SU-DHL-6 (cell line): Measurements from ENCODE around the gene OR2T2.
"Not testable (repeated sequence)": the region's sequence is repeated elsewhere in the genome, so short reads cannot be mapped to it uniquely, and the experiment has no call there.

Source experiments
- H2AFZ ChIP-seq: fragments of 200-600 bp; sonication (generic); 2 replicates; pipeline ENCODE4 v1.6.1; 2014; ENCODE audit warnings: low read depth, mild to moderate bottlenecking, moderate library complexity, mixed read lengths, antibody characterized with exemption, low read length; ENCODE audit not compliant: severe bottlenecking
- H3F3A ChIP-seq: fragments of 200-600 bp; shearing (Covaris generic); 2 replicates; pipeline ENCODE4 v1.6.0; 2016; ENCODE audit warnings: antibody characterized with exemption, mild to moderate bottlenecking; ENCODE audit not compliant: insufficient read depth
- H3K27ac ChIP-seq: fragments of 200-600 bp; sonication (generic); 2 replicates; pipeline ENCODE4 v1.5.1; 2016; ENCODE audit warnings: low read depth, mild to moderate bottlenecking, low read length, moderate library complexity, mixed read lengths
- H3K27me3 ChIP-seq: fragments of 200-600 bp; sonication (generic), shearing (Covaris generic); 2 replicates; pipeline ENCODE4 v1.6.0; 2014; ENCODE audit warnings: mild to moderate bottlenecking, low read length
- H3K36me3 ChIP-seq: fragments of 200-600 bp; sonication (generic); 2 replicates; pipeline ENCODE4 v1.6.1; 2014; ENCODE audit warnings: mild to moderate bottlenecking, low read length, mixed read lengths
- H3K4me2 ChIP-seq: fragments of 300-600, 200-600 bp; shearing (Covaris generic), sonication (generic); 2 replicates; pipeline ENCODE4 v1.6.0; 2014; ENCODE audit warnings: low read length, low read depth, mild to moderate bottlenecking; ENCODE audit not compliant: poor library complexity, severe bottlenecking
- H3K4me3 ChIP-seq: fragments of 200-600 bp; sonication (generic); 2 replicates; pipeline ENCODE4 v1.5.1; 2014; ENCODE audit warnings: antibody characterized with exemption, low read length, mild to moderate bottlenecking, mixed read lengths; ENCODE audit not compliant: insufficient read depth, poor library complexity, severe bottlenecking
- H3K79me2 ChIP-seq: fragments of 200-600 bp; sonication (generic); 2 replicates; pipeline ENCODE4 v1.6.1; 2014; ENCODE audit warnings: mild to moderate bottlenecking, low read length, moderate library complexity; ENCODE audit not compliant: insufficient read depth
- H3K9ac ChIP-seq: fragments of 200-600 bp; sonication (generic); 2 replicates; pipeline ENCODE4 v1.7.0; 2014; ENCODE audit warnings: mild to moderate bottlenecking, low read length
- H3K9me2 ChIP-seq: fragments of 200-600 bp; sonication (generic); replicated peaks from 2 replicates; pipeline ENCODE4 v1.6.1; 2014; ENCODE audit warnings: low read length; ENCODE audit not compliant: insufficient read depth
- H3K9me3 ChIP-seq: fragments of 200-600 bp; sonication (generic); 2 replicates; pipeline ENCODE4 v1.6.1; 2014; ENCODE audit warnings: low read length, mixed read lengths; ENCODE audit not compliant: insufficient read depth
- H4K20me1 ChIP-seq: fragments of 200-600 bp; sonication (generic); 2 replicates; pipeline ENCODE4 v1.6.1; 2014; ENCODE audit warnings: low read depth, mild to moderate bottlenecking, antibody characterized with exemption, low read length, moderate library complexity, mixed read lengths

OR2T2 gene

DNA sequence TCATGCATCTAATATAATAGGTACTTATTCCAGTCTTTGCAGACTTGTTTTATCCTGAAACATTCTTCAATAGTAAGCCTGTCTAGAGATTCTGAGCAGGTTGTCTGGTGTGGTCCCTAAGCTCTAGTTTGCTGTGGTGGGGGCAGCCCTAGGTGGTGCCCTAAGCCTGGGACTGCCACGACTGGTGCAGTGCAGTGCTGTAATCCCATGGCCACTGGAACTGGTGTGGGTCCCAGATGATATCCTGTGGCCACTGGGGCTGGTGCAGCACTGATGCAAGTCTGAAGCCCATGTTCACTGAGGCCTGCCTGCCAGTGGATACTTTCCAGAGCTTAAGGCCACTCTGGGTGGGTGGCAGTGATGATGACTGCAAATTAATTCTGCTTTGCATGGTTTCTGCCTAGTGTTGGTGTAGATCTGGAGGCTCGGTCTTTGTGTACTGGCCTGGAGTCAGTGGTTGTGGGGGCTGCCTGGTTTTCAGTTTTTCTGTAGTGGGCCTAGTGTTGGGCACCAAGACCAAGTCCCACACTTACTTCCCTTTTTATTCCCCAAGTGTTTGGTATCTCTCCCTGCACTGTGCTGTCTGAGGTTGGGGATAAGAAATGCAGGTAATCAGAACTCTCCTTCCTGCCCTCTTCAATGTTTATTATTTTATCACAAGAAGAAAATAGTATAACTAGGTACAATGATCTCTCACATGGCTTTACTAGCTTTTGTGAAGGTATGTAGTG lies 55.0 kb downstream of the OR2T2 start:
- H3K9ac ChIP-seq, H3K4me3 ChIP-seq, H3F3A ChIP-seq, H3K9me2 ChIP-seq, H3K36me3 ChIP-seq, H3K27me3 ChIP-seq, H4K20me1 ChIP-seq, H3K27ac ChIP-seq, H3K79me2 ChIP-seq, H2AFZ ChIP-seq, H3K4me2 ChIP-seq, H3K9me3 ChIP-seq: not testable (repeated sequence)
